Upper lobe of left lung (tissue), 6 donors: ENCODE results near the gene ACOD1. TPM values are rescaled to one million over a fixed set of nuclear protein-coding genes. Genes with fewer than 3 reads are reported as not detected.

Experiments used
- ATAC-seq, 2 donors: fragments of 200-7000 bp; cut with Tn5 transposase; one replicate each; pipeline ENCODE4 v1.9.1; 2022; ENCODE audit warnings: mild to moderate bottlenecking in 2 of 2, moderate library complexity in 2 of 2; ENCODE audit not compliant: low FRiP score in 2 of 2
- DNase-seq, 2 donors: peaks; one replicate each; pipeline ENCODE4 v3.0.0-alpha.2; 2019 to 2020
- H3K27ac ChIP-seq, 4 donors: fragments of 200-600 bp; sonication (generic); one replicate each; pipeline ENCODE4 v1.5.1; 2016 to 2019
- H3K27me3 ChIP-seq, 4 donors: fragments of 200-600 bp; sonication (generic); one replicate each; pipeline ENCODE4 v1.5.1; 2017 to 2019
- H3K36me3 ChIP-seq, 4 donors: fragments of 200-600 bp; sonication (generic); one replicate each; pipeline ENCODE4 v1.5.1; 2016 to 2019
- H3K4me1 ChIP-seq, 4 donors: fragments of 200-600 bp; sonication (generic); one replicate each; pipeline ENCODE4 v1.5.1; 2018 to 2019
- H3K4me3 ChIP-seq, 4 donors: fragments of 200-600 bp; sonication (generic); one replicate each; pipeline ENCODE4 v1.5.1; 2017 to 2019; ENCODE audit warnings: mild to moderate bottlenecking in 2 of 4, moderate library complexity in 1 of 4
- H3K9me3 ChIP-seq, 4 donors: fragments of 200-600 bp; sonication (generic); one replicate each; pipeline ENCODE4 v1.5.1; 2018 to 2019
- EP300 ChIP-seq, 4 donors: sonication (generic); formaldehyde crosslinking; IDR thresholded peaks; one replicate each; pipeline ENCODE4 v1.5.1; 2017; ENCODE audit warnings: antibody characterized with exemption in 4 of 4, control low read depth in 2 of 4
- POLR2A ChIP-seq, 4 donors: fragments of 450-650 bp; IDR thresholded peaks; one replicate each; pipeline ENCODE4 v1.5.1; 2016 to 2017; ENCODE audit warnings: antibody characterized with exemption in 4 of 4, mild to moderate bottlenecking in 2 of 4
- POLR2AphosphoS5 ChIP-seq, 2 donors: sonication (generic); formaldehyde crosslinking; IDR thresholded peaks; one replicate each; pipeline ENCODE4 v1.5.1; 2017; ENCODE audit warnings: antibody characterized with exemption in 2 of 2
- WGBS, 2 donors: methylation state at CpG; one replicate each; pipeline ENCODE4 v1.1.5; 2017 to 2018; 5-methylcytosine and 5-hydroxymethylcytosine counted together
- total RNA-seq, 6 donors: library from RNA; depleted of rRNA in 4 of 6; stranded (reverse); fragments of >200 nt in 4 of 6; gene quantifications; one replicate each; pipeline versions ENCODE4 v1.1.0 to v1.2.1, GENCODE V29; 2016 to 2021
- TF ChIP-seq, protein P1 (sequence below), 6 experiments: fragments of 450-650 bp in 4 of 6; fragments of 200-600 bp in 2 of 6; sonication (generic) in 2 of 6; IDR thresholded peaks; one replicate each; pipeline ENCODE4 v1.5.1; 2016 to 2019; ENCODE audit warnings: antibody characterized with exemption in 6 of 6
- donor health status: DM: no; HTN: no; CAD: no; lungs with moderate emphysema.
- donor health status: DM: no; HTN: yes; CAD: no; lungs with severe emphysema.

The ACOD1 gene
- total RNA-seq, 6 donors from 2014 or later, result not detected

- ATAC-seq (no peak), DNase-seq (no peak)
- WGBS, 2 donors, result 43 to 48% methylated on average over 4 of the region's 4 CpGs
- H3K27ac ChIP-seq, result peak overlapping the region in 2 of 4 donors; percentile 46 to 58
- H3K9me3 ChIP-seq, result no peaks in the 10 kb centered on the region
- H3K4me1 ChIP-seq, result peaks cover 15 to 21% (median 18%) of the 10 kb centered on the region in 4 donors
- no peaks in the 10 kb centered on the region for H3K27me3 ChIP-seq
- no peak for TF ChIP-seq EP300 (IDR thresholded peaks at IDR 0.05)
- TF ChIP-seq, protein P1, sequence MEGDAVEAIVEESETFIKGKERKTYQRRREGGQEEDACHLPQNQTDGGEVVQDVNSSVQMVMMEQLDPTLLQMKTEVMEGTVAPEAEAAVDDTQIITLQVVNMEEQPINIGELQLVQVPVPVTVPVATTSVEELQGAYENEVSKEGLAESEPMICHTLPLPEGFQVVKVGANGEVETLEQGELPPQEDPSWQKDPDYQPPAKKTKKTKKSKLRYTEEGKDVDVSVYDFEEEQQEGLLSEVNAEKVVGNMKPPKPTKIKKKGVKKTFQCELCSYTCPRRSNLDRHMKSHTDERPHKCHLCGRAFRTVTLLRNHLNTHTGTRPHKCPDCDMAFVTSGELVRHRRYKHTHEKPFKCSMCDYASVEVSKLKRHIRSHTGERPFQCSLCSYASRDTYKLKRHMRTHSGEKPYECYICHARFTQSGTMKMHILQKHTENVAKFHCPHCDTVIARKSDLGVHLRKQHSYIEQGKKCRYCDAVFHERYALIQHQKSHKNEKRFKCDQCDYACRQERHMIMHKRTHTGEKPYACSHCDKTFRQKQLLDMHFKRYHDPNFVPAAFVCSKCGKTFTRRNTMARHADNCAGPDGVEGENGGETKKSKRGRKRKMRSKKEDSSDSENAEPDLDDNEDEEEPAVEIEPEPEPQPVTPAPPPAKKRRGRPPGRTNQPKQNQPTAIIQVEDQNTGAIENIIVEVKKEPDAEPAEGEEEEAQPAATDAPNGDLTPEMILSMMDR (IDR thresholded peaks at IDR 0.05), result no peak
- TF ChIP-seq POLR2A (IDR thresholded peaks at IDR 0.05), result no peak
- no peak for TF ChIP-seq POLR2AphosphoS5 (IDR thresholded peaks at IDR 0.05)
- H3K36me3 ChIP-seq, result peaks cover 3 to 48% (median 8%) of the 10 kb centered on the region in 4 donors
- no peak overlapping the region for H3K4me3 ChIP-seq
These were observed 53.8 kb downstream of the ACOD1 start for GRCh38 chr13:77001963-77002587.

- Histone ChIP-seq H3K9me3 (no peaks in the 10 kb centered on the region), H3K36me3 (peaks cover 3 to 50% (median 12%) of the 10 kb centered on the region in 4 donors), H3K4me3 (no peak overlapping the region), H3K27me3 (no peaks in the 10 kb centered on the region), H3K4me1 (peaks cover 15 to 21% (median 18%) of the 10 kb centered on the region in 4 donors), H3K27ac (peak overlapping the region in 2 of 4 donors; percentile 25 to 58)
- peak in 1 of 2 donors; percentile 63 for ATAC-seq
- TF ChIP-seq, protein P1 (IDR thresholded peaks at IDR 0.05), result peak; percentile 16 to 52 (median 46)
- no peak for TF ChIP-seq EP300 (IDR thresholded peaks at IDR 0.05)
- no peak for DNase-seq
- 58 to 63% methylated on average over 7 of the region's 7 CpGs for WGBS, 2 donors
These were observed 54.4 kb downstream of the ACOD1 start for GRCh38 chr13:77002590-77003190.

Other genes starting within 250 kb of the ACOD1 start
- 100 to 1,000 TPM in 2 of 6 donors, 10 to 100 TPM in 4; 40.9 to 165 (median 85.6) TPM for gene KCTD12, start 62.1 kb upstream of the ACOD1 start, total RNA-seq
- 10 to 100 TPM; 13.0 to 39.5 (median 25.8) TPM for gene CLN5, start 43.6 kb downstream of the ACOD1 start, total RNA-seq
- 10 to 100 TPM; 37.7 to 94.9 (median 53.8) TPM for gene FBXL3, start 78.6 kb downstream of the ACOD1 start, total RNA-seq